HG03103 (cell line): Measurements from ENCODE around the gene HDAC11.
"Not testable (repeated sequence)": the region's sequence is repeated elsewhere in the genome, so short reads cannot be mapped to it uniquely, and the experiment has no call there.

ENCODE experiments used
- ATAC-seq: cut with Tn5 transposase; IDR thresholded peaks from one replicate; pipeline ENCODE4 v1.9.1; 2021; ENCODE audit warnings: low read depth; ENCODE audit not compliant: unreplicated experiment

HDAC11 gene

GRCh38 chr3:13519006-13519791 lies 39.1 kb downstream of the HDAC11 start:
- no peak for ATAC-seq

DNA sequence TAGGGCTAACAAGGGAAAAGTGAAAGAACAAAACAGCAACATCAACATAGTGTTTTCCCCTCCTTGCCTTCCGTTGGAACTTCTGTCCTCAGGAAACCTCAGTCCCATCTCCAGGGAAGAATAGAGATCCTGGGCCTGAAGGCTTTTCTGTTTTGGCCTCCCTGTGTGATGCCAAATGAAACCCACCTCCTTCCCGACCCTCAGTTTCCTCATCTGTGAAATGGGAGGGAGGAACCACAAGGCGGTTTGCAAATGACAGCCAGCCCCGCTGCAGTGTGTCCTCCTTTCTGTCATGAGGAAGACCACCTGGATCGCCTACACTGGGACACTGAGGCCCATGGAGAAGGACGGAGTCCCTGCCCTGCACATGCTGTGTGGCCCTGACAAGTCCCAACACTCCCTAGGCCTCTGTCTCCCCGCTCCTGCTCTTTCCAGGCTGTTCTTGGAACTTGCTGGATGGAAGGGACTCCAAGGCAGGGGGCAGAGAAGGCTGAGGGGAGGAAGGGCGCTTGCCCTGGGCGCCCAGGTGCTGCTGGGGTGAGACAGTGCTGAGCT lies 40.3 kb downstream of the HDAC11 start:
- no peak for ATAC-seq

GRCh38 chr3:13521309-13521708 lies 41.2 kb downstream of the HDAC11 start:
- ATAC-seq, result no peak

- ATAC-seq, result not testable (repeated sequence)
These were observed 41.6 kb downstream of the HDAC11 start for GRCh38 chr3:13521749-13522148.

DNA sequence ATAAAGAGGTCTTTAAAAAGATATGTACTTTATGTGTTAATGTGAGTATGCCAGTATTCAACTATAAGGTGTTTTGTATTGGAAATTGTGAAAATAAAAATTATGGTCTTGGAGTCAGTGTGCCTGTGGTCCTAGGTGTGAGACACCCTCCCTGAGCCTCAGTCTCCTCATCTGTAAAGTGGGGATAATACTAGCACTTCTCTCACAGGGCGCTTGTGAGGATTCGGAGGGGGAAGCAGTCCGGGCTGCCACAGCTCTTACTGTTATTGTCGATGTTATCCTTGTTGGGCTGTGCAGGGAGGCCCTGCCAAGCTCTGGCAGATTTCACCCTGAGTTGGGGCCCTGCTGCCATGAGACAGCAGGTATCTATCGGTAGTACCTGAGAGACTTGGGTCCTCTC lies 42.1 kb downstream of the HDAC11 start:
- ATAC-seq, result no peak

DNA sequence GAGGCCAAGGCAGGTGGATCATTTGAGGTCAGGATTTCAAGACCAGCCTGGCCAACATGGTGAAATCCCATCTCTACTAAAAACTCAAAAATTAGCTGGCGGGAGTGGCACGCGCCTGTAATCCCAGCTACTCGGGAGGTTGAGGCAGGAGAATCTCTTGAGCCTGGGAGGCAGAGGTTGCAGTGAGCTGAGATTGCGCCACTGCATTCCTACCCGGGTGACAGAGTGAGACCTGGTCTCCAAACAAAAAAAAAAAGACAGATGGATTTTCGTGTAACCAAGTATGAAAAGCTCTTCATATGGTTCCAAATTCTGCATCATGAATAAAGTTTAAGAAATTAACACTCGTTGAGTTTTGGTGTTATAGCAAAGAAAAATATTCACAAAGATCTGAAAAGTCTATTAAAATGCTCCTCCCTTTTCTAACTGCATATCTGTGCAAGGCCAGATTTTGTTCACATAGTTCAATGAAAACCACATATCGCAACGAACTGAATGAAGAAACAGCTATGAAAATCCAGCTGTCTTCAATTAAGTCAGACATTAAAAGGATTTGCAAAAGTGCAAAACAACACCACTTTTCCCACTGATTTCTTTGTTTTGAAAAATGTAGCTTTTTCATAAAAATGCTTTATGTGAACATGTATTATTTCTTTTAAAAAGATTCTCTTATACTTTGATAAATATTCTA lies 45.0 kb downstream of the HDAC11 start:
- no peak for ATAC-seq

DNA sequence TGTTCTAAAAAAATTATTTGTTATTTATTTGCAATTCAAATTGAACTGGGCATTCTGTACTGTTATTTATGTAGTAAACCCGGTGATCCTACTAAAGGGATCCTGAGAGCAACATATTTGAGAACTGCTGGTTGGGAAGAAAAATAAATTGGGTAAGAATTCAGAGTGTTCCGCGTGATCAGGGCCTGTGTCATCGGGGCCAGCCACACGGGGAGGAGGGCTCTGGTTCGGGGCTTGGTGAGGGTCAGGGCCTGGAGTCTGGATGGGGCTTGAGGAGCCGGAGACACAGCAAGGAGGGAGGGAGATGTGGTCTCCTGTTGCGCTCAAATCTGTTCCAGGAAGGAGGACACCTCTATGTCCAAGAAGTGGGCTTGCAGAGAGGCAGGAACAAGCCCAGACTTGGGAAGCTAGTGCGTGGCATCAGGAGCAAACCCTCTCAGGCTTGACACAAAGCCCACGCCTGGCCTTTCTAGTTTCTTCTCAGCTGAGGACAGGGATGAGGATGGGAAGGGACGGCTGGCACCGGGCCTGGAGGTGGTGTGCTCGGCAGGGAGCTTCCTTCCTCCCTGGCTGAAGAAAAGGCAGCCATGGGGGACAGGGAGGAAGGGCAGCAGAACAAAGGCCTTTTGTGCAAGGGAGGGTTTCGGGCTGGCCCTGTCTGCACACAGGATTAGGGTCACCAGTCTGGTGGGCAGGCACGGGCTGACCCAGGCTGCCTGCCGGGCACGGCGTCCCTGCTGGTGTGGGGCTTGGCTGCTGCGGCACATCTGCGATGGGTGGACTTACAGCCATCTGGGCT lies 45.9 kb downstream of the HDAC11 start:
- ATAC-seq, result no peak

DNA sequence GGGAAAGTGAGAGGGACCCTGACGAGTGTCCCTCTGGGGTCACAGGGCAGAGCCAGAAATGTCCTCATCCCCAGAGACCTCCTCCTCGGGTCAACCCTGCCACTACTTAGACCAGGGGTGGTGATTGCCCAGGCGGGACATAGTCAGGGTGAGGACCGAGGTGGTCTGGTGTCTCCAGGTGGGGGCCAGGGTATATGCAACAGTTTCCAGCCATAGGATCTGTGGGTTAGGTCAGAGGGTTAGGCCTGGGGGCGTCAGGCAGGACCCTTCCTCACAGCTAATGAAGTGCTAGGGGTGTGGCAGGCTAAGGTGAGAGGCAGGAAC lies 46.5 kb downstream of the HDAC11 start:
- ATAC-seq, result no peak

DNA sequence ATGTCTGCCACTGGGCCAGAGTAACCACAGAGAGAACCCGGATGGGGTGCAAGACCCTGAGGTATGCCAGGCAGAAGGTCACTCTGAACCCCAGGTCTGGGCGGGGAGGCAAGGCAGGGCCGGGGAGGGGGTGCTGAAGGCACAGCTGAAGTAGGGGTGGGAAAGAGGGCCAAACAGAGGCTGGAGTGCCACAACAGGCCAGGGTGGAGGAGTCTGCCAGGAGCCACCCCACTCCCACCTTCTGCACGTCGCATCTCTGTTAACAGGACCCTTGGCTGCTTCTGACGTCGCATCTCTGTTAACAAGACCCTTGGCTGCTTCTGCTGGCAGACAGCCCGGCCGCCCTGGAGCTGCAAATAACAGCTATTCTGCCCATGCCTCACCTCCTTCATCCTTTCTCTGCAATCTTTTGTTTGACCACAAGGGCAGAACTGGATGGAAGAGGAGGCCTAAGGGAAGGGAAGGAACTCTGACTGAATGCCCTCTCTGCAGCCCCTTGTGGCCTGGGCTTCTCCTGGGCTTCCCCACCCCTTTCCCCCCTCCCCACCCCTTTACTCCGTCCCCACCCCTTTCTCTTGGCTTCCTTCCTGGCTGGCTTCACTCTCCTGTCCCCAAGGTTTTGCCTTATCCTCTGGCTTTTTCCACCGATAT lies 48.2 kb downstream of the HDAC11 start:
- no peak for ATAC-seq

GRCh38 chr3:13529196-13530112 lies 49.3 kb downstream of the HDAC11 start:
- no peak for ATAC-seq

DNA sequence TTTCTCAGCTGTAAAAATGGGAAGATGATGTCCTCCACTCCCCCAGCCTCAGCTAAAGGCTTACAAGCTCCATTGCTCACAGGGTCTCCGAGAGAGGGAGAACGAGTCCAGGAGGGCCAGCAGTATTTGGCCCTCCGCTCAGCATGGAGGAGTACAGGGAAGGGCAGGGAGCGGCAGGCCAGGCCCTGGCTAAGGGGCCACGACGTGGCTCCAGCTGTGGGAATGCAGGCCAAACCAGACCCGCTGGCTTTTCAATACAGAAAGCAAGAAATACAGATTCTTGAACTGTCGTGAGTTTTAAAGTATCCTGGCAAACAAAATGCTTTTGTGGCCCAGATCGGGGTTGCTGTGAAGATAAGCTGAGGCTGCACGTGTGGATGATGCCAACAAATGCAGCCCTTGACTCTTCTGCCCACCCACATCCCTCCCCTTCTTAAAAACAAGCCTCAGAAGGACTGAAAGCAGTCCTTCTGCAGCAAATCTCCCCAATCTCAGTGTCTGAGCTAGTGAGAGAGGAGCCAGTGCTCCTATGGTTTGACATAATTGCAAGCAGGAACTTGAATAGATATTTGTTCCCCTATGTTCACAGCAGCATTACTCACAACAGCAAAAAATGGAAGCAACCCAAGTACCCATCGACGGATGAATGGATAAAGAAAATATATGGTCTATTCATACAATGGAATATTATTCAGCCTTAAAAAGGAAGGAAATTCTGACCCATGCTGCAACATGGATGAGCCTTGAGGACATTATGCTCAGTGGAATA lies 50.3 kb downstream of the HDAC11 start:
- ATAC-seq, result no peak

DNA sequence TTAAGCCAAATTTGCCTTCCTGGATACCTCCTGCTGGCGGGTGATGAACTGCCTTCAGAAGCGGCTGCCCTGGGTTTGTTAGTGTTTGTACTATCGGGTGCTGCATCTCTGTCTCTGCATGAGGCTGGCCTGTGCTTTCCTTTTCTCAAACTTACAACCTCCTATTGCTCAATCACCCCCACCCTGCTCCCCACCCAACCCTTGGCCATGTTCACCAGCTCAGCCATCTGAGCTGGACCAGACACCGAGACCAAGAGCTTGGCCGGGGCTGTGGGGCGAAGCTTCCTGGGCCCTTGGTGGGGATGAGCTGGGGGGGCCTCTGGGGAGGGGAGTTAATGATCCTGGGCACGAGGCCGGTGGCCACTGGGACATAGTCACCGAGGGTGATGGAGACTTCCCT lies 52.0 kb downstream of the HDAC11 start:
- ATAC-seq, result no peak

DNA sequence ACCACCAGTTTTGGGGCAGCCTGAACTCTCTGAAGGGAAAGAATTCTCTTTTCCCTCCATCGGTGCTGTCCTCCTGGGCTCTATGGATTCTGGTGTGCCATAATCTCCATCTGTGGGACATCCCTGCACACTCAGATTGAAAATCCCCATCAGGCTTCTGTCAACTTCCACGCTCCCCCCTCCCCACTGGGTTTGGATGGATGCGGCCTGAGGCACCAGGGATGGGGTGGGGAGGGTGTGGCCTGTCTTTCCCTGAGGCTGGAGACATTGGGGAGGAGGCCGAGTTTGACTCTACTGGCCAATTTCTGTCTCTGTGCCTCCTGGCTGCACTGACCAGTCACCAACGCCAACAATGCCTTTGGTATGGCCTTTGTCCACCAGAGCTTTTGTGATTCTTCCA lies 52.5 kb downstream of the HDAC11 start:
- ATAC-seq, result no peak

- ATAC-seq, result no peak
These were observed 53.8 kb downstream of the HDAC11 start for GRCh38 chr3:13533885-13534301.

DNA sequence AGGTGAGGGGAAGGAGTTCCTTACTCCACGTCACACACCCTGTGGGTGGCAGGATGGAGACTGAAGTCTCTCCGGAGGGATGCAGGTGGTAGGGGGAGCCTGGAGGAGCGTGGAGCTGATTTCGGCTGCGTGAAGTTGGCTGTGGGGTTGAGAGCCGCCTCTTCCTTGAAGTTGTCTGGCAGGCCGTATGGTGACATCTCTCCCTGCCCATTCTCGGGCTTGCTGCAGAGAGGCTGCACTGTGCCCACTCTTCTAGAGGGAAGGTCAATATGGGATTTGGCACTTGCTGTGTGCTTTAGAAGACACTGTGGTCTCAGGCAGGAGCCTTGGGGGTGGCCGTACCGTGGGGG lies 55.4 kb downstream of the HDAC11 start:
- ATAC-seq, result no peak

- no peak for ATAC-seq
These were observed 55.8 kb downstream of the HDAC11 start for GRCh38 chr3:13535905-13536304.

DNA sequence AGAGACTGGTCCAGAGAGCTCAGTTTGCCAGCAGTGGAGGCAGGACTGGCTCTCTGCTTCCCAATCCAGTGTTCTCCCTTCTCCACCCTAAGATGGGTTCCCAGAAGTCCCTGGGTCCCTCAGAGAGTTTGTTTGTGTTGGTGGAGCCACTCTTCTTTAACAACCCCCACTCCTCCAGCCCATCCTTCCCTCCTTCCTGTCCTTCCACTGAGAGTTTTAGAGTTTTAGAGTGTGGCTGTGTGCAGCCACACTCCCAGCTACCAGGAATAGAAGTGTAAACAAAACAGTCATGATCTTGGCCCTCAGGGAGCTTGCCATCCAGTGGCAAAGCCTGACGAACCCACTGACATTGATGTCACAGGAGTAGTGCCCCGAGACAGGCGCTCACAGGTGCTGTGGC lies 56.3 kb downstream of the HDAC11 start:
- ATAC-seq, result no peak

- no peak for ATAC-seq
These were observed 56.7 kb downstream of the HDAC11 start for GRCh38 chr3:13536832-13537231.
